Suprapubic skin (tissue), 3 donors: Measurements from ENCODE around the gene ACER3.

Experiments
- CTCF ChIP-seq, 2 donors: fragments of 200-600 bp in 1 of 2; fragments of 450-650 bp in 1 of 2; sonication (generic) in 1 of 2; IDR thresholded peaks; one replicate each; pipeline ENCODE4 v1.5.1; 2016 to 2019; ENCODE audit warnings: antibody characterized with exemption in 2 of 2, mild to moderate bottlenecking in 1 of 2, moderate library complexity in 1 of 2
- POLR2A ChIP-seq, 2 donors: fragments of 450-650 bp; IDR thresholded peaks; one replicate each; pipeline ENCODE4 v1.6.1; 2017; ENCODE audit warnings: antibody characterized with exemption in 2 of 2, mild to moderate bottlenecking in 2 of 2, moderate library complexity in 2 of 2

GRCh38 chr11:76974179-76974891 lies 113.6 kb downstream of the ACER3 start:
- no peak for TF ChIP-seq CTCF (IDR thresholded peaks at IDR 0.05)
- TF ChIP-seq POLR2A (IDR thresholded peaks at IDR 0.05): no peak
